G401 (cell line): ENCODE measurements around the gene PIEZO2. TPM values are rescaled to one million over a fixed set of nuclear protein-coding genes. Genes with fewer than 3 reads are reported as not detected.

Experiments used
- DNase-seq: peaks from one replicate; pipeline ENCODE4 v3.0.0-alpha.2; 2015; ENCODE audit warnings: low spot score
- in situ Hi-C: cut with HindIII; loops from 2 replicates; pipeline ENCODE4 v1.10.0; 2016; ENCODE audit warnings: low sequenced_read_pairs, mixed read lengths
- total RNA-seq: library from RNA; depleted of rRNA; stranded (reverse); fragments of >200 nt; shearing (Covaris generic); gene quantifications from 2 replicates; pipeline ENCODE4 v1.2.3, GENCODE V29; 2014

Gene PIEZO2
- total RNA-seq, 1 experiment from 2014 or later, result not detected

GRCh38 chr18:10690366-10690765 lies 459.0 kb downstream of the PIEZO2 start:
- DNase-seq, result no peak
- in situ Hi-C loops, result no loop called here

- in situ Hi-C loops, result no loop called here
- no peak for DNase-seq
Observed at GRCh38 chr18:10690035-10690329, 459.4 kb downstream of the PIEZO2 start.

GRCh38 chr18:10689236-10690034 lies 459.9 kb downstream of the PIEZO2 start:
- no peak for DNase-seq
- in situ Hi-C loops, result no loop called here

GRCh38 chr18:10688766-10689165 lies 460.6 kb downstream of the PIEZO2 start:
- no peak for DNase-seq
- in situ Hi-C loops, result no loop called here

- no peak for DNase-seq
- in situ Hi-C loops, result no loop called here
Observed at GRCh38 chr18:10687161-10687925, 462.0 kb downstream of the PIEZO2 start.

DNA sequence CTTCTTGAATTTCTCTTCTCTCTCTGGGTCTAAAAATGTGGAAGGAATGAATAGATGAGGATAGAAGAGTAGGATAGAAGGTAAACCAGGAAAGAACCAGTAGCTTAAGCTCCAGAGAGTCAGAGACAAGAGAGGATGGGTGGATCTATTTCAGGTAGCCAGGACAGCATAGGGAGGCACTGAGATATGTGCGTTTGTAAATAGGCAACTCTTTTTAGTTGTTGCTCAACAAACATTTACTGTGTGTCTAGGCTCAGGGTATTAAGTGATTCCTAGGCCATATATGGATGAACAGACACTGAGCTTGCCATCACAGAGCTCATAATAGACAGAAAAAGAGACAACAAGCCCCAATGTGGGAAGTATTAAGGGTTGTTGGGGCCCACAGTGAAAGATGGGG lies 463.1 kb downstream of the PIEZO2 start:
- no peak for DNase-seq
- in situ Hi-C loops, result no loop called here

DNA sequence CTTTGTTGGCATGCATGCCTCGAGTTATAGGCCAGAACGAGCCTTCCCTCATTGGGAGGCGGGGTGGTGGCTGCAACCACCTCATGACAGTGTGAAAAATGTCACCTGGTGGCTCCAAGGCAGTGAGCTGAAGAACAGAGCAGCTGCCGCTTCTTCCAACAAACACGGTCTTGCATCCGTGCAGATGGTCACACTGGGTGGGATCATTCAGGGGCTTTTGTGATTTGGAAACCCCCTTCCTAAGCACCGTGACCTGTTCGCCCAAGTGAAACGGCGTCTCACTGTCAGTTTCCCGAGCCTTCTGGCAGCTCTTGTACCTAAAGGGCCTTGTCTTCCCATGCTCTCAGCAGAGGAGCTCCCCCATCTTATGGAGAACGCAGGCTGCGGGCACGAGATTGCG lies 463.9 kb downstream of the PIEZO2 start:
- in situ Hi-C loops, result no loop called here
- DNase-seq, result no peak

DNA sequence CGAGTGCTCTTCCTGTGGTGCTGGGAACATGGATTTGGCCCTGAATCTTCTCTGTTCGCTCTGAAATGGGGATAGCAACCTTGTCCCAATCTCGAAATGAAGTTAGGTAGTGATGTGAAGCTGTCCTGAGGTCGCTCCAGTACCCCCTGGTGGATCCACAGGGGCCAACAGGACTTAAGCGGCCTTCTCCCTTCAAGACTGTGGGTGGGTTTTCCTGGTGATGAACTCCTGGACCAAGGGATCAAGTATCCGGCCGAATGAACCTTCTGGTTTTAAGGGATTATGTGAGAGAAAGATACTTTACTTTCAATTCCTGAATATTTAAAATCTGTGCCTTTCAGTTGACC lies 467.0 kb downstream of the PIEZO2 start:
- no peak for DNase-seq
- in situ Hi-C loops, result no loop called here

DNA sequence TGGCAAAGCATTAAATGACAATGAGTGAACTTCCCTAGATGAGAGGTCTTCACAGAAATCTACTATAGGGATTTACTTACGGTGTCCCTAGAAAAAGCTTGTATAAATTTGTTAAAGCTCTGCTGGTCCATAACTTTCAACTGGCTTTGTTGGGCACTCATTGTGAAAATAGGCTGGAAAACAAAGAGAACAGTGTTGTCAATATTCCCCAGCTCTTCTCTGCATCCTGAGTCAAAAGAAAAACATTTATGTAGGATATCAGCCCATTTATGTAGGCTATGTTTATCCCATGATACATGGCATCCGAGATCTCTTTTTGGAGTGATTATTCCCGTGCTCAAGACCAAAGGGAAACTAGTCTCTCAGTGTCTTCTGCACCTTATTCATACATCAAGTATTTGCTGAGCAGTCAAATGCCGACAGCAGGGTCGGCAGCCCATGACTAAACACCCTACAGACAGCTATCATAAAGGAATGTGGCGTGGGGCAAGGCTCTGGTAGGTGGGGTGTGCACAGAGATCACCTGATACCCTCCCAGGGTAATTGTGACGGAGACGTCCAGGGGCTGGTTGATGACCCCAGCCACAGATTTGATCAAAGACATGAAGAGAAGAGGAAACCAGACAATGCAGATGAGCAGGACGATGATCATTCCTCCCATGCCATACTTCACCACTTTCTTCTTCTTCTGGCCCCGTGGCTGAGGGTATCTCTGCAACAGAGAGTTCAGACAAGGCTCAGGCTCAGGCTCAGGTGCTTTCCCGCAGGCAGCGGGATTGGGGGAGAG lies 467.6 kb downstream of the PIEZO2 start:
- in situ Hi-C loops, result no loop called here
- DNase-seq, result no peak

- in situ Hi-C loops, result no loop called here
- DNase-seq, result no peak
Observed at GRCh38 chr18:10680271-10680596, 469.1 kb downstream of the PIEZO2 start.

DNA sequence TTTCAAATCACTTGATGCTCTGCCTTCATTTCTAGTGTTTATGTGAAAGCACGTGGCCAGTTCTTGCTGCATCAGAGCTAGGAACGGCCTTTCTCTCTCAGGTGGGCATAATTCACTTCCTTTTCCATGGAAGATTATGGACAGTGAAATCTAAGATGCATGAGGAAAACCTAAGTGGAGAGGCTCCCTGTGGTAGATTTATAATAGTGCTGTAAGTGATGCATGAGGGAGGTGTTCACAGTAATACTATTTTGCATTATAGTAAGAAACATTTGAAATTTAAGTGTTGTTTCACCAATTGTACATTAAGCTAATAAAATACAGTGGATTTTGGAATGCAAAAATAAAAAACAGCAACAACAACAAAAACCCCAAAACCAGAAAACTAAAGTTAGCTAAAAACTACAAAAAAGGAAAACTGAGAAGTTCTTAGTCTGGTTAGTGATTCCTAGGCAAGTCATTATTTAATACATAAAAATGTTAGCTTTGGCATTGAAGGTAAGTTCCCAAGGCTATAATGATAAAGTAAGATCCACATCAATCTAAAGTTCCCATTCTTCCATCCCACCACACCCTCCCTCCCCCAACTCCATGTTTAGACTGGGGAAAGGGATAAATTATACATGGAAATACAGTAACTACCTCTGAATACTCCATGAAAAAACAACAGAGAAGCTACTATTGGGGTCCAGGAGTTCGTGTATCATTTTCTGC lies 469.7 kb downstream of the PIEZO2 start:
- in situ Hi-C loops, result no loop called here
- no peak for DNase-seq

DNA sequence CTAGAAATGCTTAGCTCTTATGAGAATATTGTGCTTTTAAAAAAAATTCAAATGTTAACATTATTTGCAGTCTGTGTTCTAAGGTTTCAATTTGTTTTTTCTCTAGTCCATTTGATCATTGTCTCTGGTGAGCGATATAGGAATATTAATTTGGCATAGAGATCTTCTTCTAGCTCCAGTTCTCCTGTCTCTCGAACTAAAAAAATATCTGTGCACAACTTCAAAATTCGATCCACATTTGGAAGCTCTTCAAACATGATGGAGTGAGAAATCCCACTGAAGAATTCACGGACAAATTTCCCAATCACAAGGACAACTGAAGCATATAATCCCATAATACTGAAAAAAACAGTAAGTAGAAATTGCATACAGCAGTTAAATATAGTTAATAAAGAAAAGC lies 477.9 kb downstream of the PIEZO2 start:
- DNase-seq, result no peak
- in situ Hi-C loops, result no loop called here

- in situ Hi-C loops, result no loop called here
- no peak for DNase-seq
Observed at GRCh38 chr18:10670856-10671255, 478.5 kb downstream of the PIEZO2 start.

GRCh38 chr18:10669441-10670100 lies 479.8 kb downstream of the PIEZO2 start:
- in situ Hi-C loops, result no loop called here
- no peak for DNase-seq

GRCh38 chr18:10663750-10664149 lies 485.6 kb downstream of the PIEZO2 start:
- no peak for DNase-seq
- in situ Hi-C loops, result no loop called here

DNA sequence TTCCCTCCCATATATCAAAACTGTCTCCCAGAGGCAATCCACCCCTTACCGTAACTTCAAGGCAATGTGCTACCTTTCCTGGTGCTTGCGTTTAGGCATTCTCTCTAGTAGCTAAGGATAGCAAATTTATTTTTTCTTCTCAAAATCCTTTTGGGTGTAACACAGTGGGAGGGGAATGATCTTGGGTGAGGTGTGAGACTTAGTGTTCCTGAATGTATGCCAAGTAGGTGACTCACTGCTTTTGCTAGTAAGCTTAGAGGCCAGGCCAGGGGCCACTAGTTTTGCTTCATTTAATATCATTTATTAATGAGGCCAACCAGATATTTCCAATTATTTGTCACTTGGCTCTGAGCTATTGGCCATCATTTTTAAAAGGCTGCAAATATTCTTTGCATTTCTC lies 488.1 kb downstream of the PIEZO2 start:
- in situ Hi-C loops, result no loop called here

GRCh38 chr18:10660179-10660884 lies 489.0 kb downstream of the PIEZO2 start:
- DNase-seq, result no peak
- in situ Hi-C loops, result no loop called here

More for the DNA sequence above, 488.1 kb downstream of the PIEZO2 start:
- no peak for DNase-seq

GRCh38 chr18:10659594-10659993 lies 489.8 kb downstream of the PIEZO2 start:
- in situ Hi-C loops, result no loop called here
- no peak for DNase-seq

GRCh38 chr18:10659000-10659399 lies 490.4 kb downstream of the PIEZO2 start:
- DNase-seq, result no peak
- in situ Hi-C loops, result no loop called here
